Cardiac ventricle fibroblast (primary cell): ENCODE results near the gene SUPT20HL2. TPM values are rescaled to one million over a fixed set of nuclear protein-coding genes. Genes with fewer than 3 reads are reported as not detected.

Experiments used
- total RNA-seq: library from RNA; depleted of rRNA; stranded (reverse); fragments of >200 nt; gene quantifications from 2 replicates; pipeline ENCODE4 v1.2.3, GENCODE V29; 2015

The SUPT20HL2 gene
- not detected in 2 replicates for total RNA-seq

DNA sequence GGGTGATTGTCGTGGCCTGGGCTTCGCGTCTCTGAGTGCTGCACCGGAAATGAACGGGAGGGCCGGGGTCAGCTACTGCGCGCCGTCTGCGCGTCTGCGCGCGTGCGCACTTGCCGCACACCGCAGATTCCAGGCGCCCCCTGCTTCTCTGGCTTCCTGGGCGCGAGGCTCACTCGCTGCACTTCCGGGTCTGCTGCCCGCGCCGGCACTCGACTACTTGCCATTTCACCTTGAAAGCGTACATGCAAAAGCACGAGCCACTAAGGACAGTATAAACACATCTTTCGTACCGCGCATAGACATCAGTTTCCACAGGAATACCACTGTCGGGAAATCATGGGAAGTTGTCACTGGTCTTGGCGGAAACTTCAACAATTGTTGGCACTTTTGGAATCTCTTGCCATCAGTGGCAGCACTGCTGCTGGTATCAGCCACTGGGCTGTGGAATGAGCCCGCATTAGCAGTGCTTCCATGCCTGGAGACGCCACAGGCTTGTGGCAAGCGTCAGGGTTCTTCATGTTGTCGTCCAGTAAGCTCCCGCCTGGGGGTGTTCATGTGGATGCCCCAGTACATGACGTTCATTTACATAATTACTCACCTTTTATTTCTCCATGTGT is at the start of gene SUPT20HL2:
Gene SUPT20HL2 (minus strand): TSS at position 51 of the 617 bp plus-strand sequence. CDS start 754 bp downstream, outside the sequence.

DNA sequence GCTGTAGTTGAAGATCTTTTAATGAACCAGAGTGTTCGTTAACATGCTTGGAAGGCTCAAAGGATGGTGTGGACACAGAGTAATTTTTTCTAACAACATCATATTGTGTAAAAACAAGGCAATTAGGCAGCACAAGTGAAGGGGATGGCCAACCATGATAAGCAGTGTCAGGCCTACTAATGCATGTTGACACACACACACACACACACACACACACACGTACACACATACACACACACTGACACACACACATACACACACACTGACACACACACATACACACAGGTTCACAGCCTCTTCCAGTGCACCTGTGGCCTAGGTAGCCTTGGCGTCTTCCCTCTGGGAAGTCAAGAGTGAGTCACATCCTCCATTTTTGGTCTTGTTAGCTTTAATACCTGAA is 46.4 kb upstream of the SUPT20HL2 start, which contains the start of gene SUPT20HL1:
Gene SUPT20HL1 (plus strand): TSS at position 368 of the 400 bp plus-strand sequence. CDS start 2,122 bp downstream, outside the sequence.

Other genes starting within 250 kb of the SUPT20HL2 start
- 25.0 and 31.1 TPM in 2 replicates for gene ZFX, start 164.3 kb downstream of the SUPT20HL2 start, total RNA-seq
- not detected in 2 replicates for gene SUPT20HL1, start 46.6 kb upstream of the SUPT20HL2 start, total RNA-seq
- gene PDK3, start 151.2 kb upstream of the SUPT20HL2 start, total RNA-seq, result 7.6 and 10.3 TPM in 2 replicates